IMR-90 (cell line): ENCODE data around the gene CA6.

Source experiments
- POLR2A ChIP-seq: IDR thresholded peaks from 2 replicates; pipeline ENCODE4 v1.6.1; 2012; ENCODE audit warnings: mild to moderate bottlenecking, low read depth, low read length
- SMC3 ChIP-seq: fragments of 150-350 bp; IDR thresholded peaks from 2 replicates; pipeline ENCODE4 v1.6.1; 2016; ENCODE audit warnings: low read depth, mild to moderate bottlenecking, antibody characterized with exemption, low read length, moderate library complexity

DNA sequence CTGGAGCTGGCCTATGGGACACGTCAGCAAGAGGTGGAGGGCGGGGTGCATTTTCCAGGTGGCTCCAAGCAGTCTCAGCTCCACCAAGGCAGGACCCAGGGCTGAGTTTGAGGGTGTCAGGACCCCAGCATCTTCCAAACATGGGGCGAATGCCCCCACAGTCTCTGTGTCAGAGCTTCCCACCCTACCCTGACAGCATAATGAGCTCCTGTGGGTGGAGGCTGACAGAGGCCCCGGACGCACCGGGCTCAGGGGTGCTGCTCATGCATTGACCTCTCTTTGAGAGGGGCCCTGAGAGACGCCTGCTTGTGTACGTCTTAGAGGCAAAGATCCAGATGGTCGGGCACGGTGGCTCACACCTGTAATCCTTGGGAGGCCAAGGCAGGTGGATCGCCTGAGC, 43.4 kb downstream of the CA6 start:
- TF ChIP-seq POLR2A, result no peak
- TF ChIP-seq SMC3, result no peak
